ENCODE measurements around the gene CACNA2D3.
"Not testable (repeated sequence)": the region's sequence is repeated elsewhere in the genome, so short reads cannot be mapped to it uniquely, and the experiment has no call there.

CACNA2D3 gene

DNA sequence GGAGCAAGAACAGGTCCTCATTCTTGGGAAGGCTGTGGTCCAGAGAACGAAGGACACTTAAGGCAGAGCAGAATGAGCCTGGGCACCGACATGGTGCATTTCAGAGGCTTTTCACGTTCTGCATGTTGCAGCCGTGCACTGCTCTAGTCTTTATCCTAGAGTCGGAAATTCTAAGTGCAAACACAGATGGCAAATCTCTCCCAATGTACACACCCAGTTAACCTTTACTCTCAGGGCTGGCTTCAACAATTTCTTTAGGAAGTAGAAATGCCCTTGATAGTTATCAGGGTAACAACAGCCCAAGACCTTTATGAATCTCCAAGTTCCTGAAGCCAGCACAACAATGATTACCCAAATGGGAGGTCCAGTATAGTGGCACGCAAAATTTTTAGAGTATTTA is 844.6 kb downstream of the CACNA2D3 start:
- in situ Hi-C loops (cut with HindIII; ENCODE audit: low pct_ligation_motif_present, low pct_unique_long_range_greater_than_20kb, low sequenced_read_pairs), result no loop called here
- DNase-seq, result no peak

DNA sequence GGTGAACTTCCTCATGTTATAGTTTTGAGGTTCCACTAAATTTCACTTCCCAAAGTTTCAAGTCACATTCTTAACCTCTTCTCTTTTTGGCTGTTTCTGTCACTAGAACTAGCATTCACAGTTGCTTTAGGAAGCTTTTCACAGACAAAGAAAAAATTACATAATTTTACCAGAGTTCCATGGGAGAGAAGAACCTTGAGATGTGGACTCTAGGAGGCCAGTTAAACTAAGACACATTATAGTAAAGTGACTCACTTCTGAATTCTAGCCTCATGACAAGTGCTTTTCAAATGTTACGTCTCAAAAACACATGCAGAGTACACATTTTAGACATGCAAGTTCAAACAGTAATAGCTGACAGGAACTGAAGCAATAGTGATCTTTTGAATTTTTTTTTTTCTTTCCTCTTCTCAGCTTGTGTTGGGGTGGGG is 845.4 kb downstream of the CACNA2D3 start:
- DNase-seq, result no peak
- in situ Hi-C loops (cut with HindIII; ENCODE audit: low pct_ligation_motif_present, low pct_unique_long_range_greater_than_20kb, low sequenced_read_pairs), result no loop called here

DNA sequence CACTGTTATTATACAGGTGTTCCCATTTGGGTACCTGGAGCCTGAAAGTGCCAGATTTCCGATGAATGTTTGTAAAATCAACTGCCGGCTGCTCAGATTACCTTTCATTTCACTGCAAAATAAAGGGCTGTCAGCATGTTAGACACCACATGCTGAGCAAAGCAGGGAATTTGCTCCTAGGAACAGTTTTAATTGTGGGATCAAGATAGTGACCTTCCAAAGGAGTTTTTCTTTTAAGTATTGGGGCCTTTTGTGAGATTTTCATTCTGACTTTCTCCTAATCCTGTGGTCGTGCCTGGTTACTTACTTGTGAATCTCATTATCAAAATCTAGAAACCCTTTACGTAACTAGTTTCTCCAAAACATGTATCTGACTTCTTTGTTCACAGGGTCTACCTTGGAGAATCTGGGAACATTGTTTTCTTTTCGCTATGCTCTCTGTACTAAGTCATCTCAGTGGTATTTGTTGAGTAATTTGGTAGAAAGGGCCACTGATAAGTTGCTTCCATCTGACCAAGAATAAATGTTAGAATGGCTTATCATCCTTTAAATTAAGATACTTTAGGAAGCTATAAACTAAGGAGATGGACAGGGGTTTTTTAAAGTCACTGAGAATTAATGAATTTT is 846.3 kb downstream of the CACNA2D3 start:
- in situ Hi-C loops (cut with HindIII; ENCODE audit: low pct_ligation_motif_present, low pct_unique_long_range_greater_than_20kb, low sequenced_read_pairs), result no loop called here
- no peak for DNase-seq

DNA sequence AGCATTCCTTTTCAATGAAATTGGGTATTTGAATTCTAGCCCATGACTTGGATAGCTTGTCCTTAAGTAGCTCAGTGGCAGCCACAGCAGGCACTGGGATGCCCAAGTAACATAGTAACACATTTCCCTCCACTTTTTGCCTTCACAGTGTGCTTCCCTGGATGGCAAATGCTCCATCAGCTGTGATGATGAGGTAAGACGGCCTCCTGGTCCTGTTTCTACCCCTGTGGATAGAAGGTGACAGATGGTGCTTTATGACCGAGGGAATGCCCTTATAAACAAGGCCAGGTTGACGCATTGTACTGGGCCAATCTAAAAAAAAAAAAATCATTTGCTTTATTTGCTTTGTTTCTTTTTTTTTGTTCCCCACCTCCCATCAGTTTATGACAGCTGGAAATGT is 847.3 kb downstream of the CACNA2D3 start:
- in situ Hi-C loops (cut with HindIII; ENCODE audit: low pct_ligation_motif_present, low pct_unique_long_range_greater_than_20kb, low sequenced_read_pairs), result no loop called here
- DNase-seq, result no peak

- in situ Hi-C loops (cut with HindIII; ENCODE audit: low pct_ligation_motif_present, low pct_unique_long_range_greater_than_20kb, low sequenced_read_pairs), result no loop called here
These were observed 848.5 kb downstream of the CACNA2D3 start for GRCh38 chr3:54970895-54971294.

GRCh38 chr3:54977439-54977838 is 855.1 kb downstream of the CACNA2D3 start:
- DNase-seq, result no peak
- in situ Hi-C loops (cut with HindIII; ENCODE audit: low pct_ligation_motif_present, low pct_unique_long_range_greater_than_20kb, low sequenced_read_pairs), result no loop called here

More at GRCh38 chr3:54970895-54971294, 848.5 kb downstream of the CACNA2D3 start:
- DNase-seq, result no peak

- DNase-seq; in situ Hi-C loops (cut with HindIII; ENCODE audit: low pct_ligation_motif_present, low pct_unique_long_range_greater_than_20kb, low sequenced_read_pairs): not testable (repeated sequence)
These were observed 855.6 kb downstream of the CACNA2D3 start for GRCh38 chr3:54977946-54978345.

- in situ Hi-C loops (cut with HindIII; ENCODE audit: low pct_ligation_motif_present, low pct_unique_long_range_greater_than_20kb, low sequenced_read_pairs), result no loop called here
- DNase-seq, result no peak
These were observed 860.5 kb downstream of the CACNA2D3 start for GRCh38 chr3:54982807-54983206.

DNA sequence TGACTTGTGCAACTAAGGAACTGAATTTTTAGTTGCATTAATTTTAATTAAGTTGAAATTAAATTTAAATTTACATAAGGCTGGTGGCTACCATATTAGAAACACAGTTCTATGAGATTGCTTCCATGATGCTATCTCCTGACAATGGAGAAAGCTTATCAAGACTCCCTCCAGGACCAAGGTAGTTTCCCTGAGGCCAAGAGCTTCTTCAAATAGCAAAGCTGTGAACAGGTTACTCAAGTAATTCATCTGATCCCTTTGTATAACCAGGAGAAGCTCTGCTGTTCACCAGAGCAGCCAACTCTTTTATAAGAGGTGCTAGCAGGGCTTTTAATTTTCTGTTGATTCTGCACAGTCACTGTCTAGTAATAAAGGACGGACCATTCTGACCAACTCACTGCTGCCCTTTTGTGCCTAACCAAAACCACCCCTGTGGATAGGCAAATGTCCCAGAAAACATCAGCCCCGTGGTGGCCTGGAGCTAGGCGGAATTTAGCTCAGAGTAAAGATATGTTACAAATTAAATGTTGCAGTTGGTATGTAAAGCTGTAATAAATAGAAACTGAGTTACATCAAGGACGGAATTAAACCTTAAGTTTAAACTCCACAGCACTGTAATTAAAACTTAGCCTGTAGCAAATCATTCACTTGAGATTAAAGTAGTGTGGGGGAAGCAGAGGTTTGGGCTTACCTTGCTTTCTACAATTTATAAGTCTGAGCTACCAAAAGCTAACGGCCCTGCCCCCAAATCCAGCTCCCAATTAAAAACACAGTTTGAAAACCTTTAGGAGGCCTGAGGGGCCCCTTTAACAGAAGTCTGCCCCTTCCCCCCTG is 861.1 kb downstream of the CACNA2D3 start:
- in situ Hi-C loops (cut with HindIII; ENCODE audit: low pct_ligation_motif_present, low pct_unique_long_range_greater_than_20kb, low sequenced_read_pairs), result no loop called here

DNA sequence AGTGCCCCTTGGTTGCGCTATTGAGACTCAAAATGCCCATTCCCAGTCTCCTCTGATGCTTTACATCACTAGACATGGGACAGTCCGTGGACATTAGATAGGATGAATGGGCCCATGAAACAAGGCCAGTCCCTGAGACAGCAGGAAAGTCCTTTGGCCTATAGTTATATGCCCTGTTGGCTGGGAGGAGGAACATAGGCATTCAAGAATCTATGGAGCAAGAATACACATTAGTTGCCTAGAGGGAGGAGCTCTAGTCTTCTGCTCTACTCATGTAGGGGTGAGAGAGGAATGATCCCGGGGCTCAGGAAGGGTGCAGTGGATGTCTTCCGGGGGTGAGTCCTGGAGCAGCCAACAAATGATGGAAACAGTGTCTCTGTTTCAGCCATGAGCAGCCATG is 863.5 kb downstream of the CACNA2D3 start:
- in situ Hi-C loops (cut with HindIII; ENCODE audit: low pct_ligation_motif_present, low pct_unique_long_range_greater_than_20kb, low sequenced_read_pairs), result no loop called here

More for the DNA sequence above, 861.1 kb downstream of the CACNA2D3 start:
- DNase-seq, result no peak

DNA sequence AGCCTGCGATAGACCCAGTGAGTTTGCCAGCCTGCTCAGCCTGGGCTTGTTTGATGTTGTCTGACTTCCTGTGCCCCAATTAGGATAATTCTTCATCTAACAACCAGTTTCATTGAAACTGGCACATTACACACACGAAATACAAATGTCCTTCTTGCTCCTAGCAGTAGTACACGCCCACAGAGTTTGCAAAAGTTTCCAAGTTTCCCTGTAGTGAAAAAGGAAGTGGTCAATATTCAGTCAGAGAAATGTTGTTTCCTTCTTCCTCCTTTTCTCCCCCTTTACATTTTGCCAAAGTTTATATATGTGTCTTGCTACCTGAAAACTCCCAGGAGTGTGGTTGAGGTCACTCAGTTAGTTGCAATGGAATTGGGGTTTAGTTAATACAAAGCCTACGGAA is 863.9 kb downstream of the CACNA2D3 start:
- in situ Hi-C loops (cut with HindIII; ENCODE audit: low pct_ligation_motif_present, low pct_unique_long_range_greater_than_20kb, low sequenced_read_pairs), result no loop called here
- DNase-seq, result no peak

More for the DNA sequence above, 863.5 kb downstream of the CACNA2D3 start:
- no peak for DNase-seq

DNA sequence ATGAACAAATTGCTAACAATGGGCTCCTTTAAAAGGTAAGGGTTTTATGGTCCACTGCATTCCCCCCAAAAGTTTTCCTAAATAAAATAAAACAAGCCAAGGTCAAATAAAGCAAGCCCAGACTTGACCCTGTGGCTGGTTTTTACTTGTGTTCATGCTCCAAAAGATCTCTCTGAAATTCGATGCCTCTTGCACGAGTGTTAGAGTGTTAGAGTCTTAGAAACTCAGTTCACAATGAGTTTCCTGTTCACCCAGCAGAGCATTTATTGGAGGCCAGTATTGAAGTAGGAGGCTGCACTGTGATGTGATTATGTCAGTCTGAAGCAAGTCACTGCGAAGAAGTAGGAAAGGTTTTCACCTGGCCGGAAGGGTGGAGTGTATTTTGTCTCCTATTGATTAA is 865.4 kb downstream of the CACNA2D3 start:
- DNase-seq, result no peak
- in situ Hi-C loops (cut with HindIII; ENCODE audit: low pct_ligation_motif_present, low pct_unique_long_range_greater_than_20kb, low sequenced_read_pairs), result no loop called here

GRCh38 chr3:54988302-54988837 is 866.0 kb downstream of the CACNA2D3 start:
- DNase-seq, result no peak
- in situ Hi-C loops (cut with HindIII; ENCODE audit: low pct_ligation_motif_present, low pct_unique_long_range_greater_than_20kb, low sequenced_read_pairs), result no loop called here

DNA sequence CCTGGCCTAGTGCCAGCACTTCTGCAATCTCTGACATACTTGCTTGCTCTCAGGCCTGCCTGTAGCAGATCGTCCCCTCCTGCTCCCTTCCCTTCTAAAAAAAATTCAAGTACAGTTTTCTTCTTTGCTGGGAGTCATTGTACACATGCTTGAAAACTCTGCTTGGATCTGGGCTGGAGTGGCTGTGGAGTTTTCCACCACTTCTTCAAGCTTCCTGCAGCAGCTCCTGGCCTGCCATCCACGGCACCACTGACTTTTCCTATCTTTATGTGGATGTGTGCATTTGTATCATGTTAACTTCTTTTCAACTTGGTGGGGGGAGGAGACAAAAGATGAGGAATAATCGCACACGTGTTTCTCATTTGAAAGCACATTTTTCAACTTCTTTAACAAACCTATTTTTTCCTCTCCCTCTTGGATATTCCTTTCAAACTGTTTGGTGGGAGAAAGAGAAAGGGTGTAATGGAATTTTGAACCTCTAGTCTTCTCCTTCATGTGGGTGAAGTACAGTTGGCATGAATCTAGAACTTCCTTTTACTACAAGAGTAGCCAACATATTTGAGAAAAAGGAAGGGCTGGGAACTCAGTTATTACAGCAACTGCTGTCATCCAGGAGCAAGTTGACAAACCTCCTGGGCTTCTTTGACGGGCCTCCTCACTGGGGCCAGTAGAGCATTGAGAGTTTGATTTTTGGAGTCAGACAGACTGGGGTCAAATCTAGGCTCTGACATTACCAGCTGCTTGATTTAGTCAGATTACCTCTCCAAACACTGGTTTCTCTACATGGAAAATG is 866.7 kb downstream of the CACNA2D3 start:
- in situ Hi-C loops (cut with HindIII; ENCODE audit: low pct_ligation_motif_present, low pct_unique_long_range_greater_than_20kb, low sequenced_read_pairs), result no loop called here
- DNase-seq, result no peak

GRCh38 chr3:54994111-54994513 is 871.8 kb downstream of the CACNA2D3 start:
- DNase-seq, result no peak
- in situ Hi-C loops (cut with HindIII; ENCODE audit: low pct_ligation_motif_present, low pct_unique_long_range_greater_than_20kb, low sequenced_read_pairs), result no loop called here

DNA sequence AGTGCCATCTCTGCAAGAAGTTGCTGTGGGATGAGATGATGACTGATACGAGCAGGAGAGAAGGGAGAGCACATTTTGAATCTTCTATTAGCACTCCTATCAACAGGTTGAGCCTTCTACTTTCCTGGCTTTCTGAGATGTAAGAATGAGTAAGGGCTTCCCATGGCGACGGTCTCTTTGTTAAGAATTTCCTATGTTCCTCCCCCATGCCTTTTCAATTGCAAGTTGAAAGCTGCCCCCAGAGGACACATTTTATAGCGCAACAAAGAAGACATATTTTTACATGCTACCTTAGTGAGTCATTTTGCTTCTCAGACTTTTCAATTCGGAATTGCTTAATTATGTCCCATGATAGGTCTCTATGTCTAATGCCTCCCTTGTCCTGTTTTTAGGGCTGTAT is 876.8 kb downstream of the CACNA2D3 start:
- DNase-seq, result peak; percentile 72
- in situ Hi-C loops (cut with HindIII; ENCODE audit: low pct_ligation_motif_present, low pct_unique_long_range_greater_than_20kb, low sequenced_read_pairs), result no loop called here

DNA sequence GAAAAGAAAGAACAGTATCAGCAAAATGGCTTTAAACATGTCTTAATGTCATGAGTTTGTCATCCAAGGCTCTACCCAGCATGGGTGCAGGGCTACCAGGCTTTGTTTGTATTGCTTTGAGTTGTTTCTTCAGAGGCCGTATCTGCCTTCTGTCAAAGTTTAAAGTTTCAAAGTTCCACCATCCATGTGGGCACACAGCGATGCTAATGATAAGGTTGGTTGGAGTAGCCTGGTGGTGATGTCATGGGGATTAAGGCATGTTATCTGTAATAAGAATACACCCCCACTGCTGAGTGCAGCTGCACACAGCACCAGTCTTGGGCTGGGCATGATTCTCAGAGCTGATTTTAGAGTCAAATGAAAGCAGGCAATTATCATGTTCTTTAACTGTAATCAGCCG is 877.5 kb downstream of the CACNA2D3 start:
- no peak for DNase-seq
- in situ Hi-C loops (cut with HindIII; ENCODE audit: low pct_ligation_motif_present, low pct_unique_long_range_greater_than_20kb, low sequenced_read_pairs), result no loop called here

GRCh38 chr3:55000546-55000945 is 878.2 kb downstream of the CACNA2D3 start:
- peak; percentile 74 for DNase-seq
- in situ Hi-C loops (cut with HindIII; ENCODE audit: low pct_ligation_motif_present, low pct_unique_long_range_greater_than_20kb, low sequenced_read_pairs), result no loop called here

- no peak for DNase-seq
- in situ Hi-C loops (cut with HindIII; ENCODE audit: low pct_ligation_motif_present, low pct_unique_long_range_greater_than_20kb, low sequenced_read_pairs), result no loop called here
These were observed 878.6 kb downstream of the CACNA2D3 start for GRCh38 chr3:55000953-55001352.
